Endodermal cell (in vitro differentiated cells): ENCODE data around the gene RTN1. TPM values are rescaled to one million over a fixed set of nuclear protein-coding genes. Genes with fewer than 3 reads are reported as not detected.

ENCODE experiments used
- DNase-seq: peaks from one replicate; pipeline ENCODE4 v3.0.0-alpha.2; 2017
- H3K27ac ChIP-seq: 2 replicates; pipeline ENCODE4 v1.5.1; 2013; ENCODE audit warnings: mild to moderate bottlenecking, low read depth, low read length, moderate library complexity
- H3K27me3 ChIP-seq: 2 replicates; pipeline ENCODE4 v1.6.1; 2013; ENCODE audit warnings: mild to moderate bottlenecking, low read length, moderate library complexity; ENCODE audit not compliant: insufficient read depth, control insufficient read depth, poor library complexity, severe bottlenecking
- H3K36me3 ChIP-seq: 2 replicates; pipeline ENCODE4 v1.7.0; 2013; ENCODE audit warnings: mild to moderate bottlenecking, low read length, moderate library complexity; ENCODE audit not compliant: control insufficient read depth, insufficient read depth
- H3K4me1 ChIP-seq: one replicate; pipeline ENCODE4 v1.7.0; 2013; ENCODE audit warnings: low read length; ENCODE audit not compliant: control insufficient read depth, insufficient read depth
- H3K4me3 ChIP-seq: 2 replicates; pipeline ENCODE4 v1.5.1; 2013; ENCODE audit warnings: mild to moderate bottlenecking, low read length, moderate library complexity
- H3K9ac ChIP-seq: 2 replicates; pipeline ENCODE4 v1.6.1; 2013; ENCODE audit warnings: mild to moderate bottlenecking, low read length, moderate library complexity; ENCODE audit not compliant: poor library complexity, severe bottlenecking; ENCODE audit errors: extremely low read depth
- H3K9me3 ChIP-seq: 2 replicates; pipeline ENCODE4 v1.6.1; 2013; ENCODE audit warnings: mild to moderate bottlenecking, low read length, moderate library complexity; ENCODE audit not compliant: control insufficient read depth
- H3K27ac Mint-ChIP-seq: 2 replicates; pipeline ENCODE4 v1.8.0; 2020; ENCODE audit warnings: mixed read lengths
- H3K27me3 Mint-ChIP-seq: 2 replicates; pipeline ENCODE4 v1.8.0; 2021; ENCODE audit warnings: mild to moderate bottlenecking, mixed read lengths; ENCODE audit not compliant: insufficient read depth
- H3K36me3 Mint-ChIP-seq: 2 replicates; pipeline ENCODE4 v1.8.0; 2020; ENCODE audit warnings: low read depth, mixed read lengths
- H3K4me1 Mint-ChIP-seq: 2 replicates; pipeline ENCODE4 v1.8.0; 2020; ENCODE audit warnings: mixed read lengths
- H3K4me3 Mint-ChIP-seq: 2 replicates; pipeline ENCODE4 v1.8.0; 2020; ENCODE audit warnings: mild to moderate bottlenecking, moderate library complexity, mixed read lengths
- H3K9me3 Mint-ChIP-seq: 2 replicates; pipeline ENCODE4 v1.8.0; 2020; ENCODE audit warnings: mild to moderate bottlenecking, mixed read lengths
- CTCF ChIP-seq: fragments of 200-600 bp; sonication (generic); conservative IDR thresholded peaks from 2 replicates; pipeline ENCODE4 v1.5.0; 2021; ENCODE audit warnings: antibody characterized with exemption, mild to moderate bottlenecking
- WGBS, 2 experiments: methylation state at CpG; one replicate each; pipeline versions ENCODE4 v1.1.5 to v1.1.7; 2013; ENCODE audit warnings: missing lambda C conversion rate in 2 of 2, mixed read lengths in 1 of 2; ENCODE audit not compliant: insufficient coverage in 1 of 2, insufficient read length in 1 of 2; 5-methylcytosine and 5-hydroxymethylcytosine counted together
- total RNA-seq, 2 donors: library from RNA; stranded (reverse); fragmentation: NEBNext Ultra II Directional in 1 of 2; extraction: Animal tissue kit (Norgen Biotek cat#: 25700) in 1 of 2; gene quantifications; 2 replicates in 1 of 2; 3 replicates in 1 of 2; pipeline ENCODE4 v1.2.1, GENCODE V29; 2021

RTN1 gene
- total RNA-seq, 2 donors from 2014 or later: 5.5 to 5.9 TPM

GRCh38 chr14:59690426-59690825 lies 180.2 kb downstream of the RTN1 start:
- Mint-ChIP-seq H3K27ac (no peak overlapping the region), H3K9me3 (peaks cover 13% of the 10 kb centered on the region), H3K4me3 (no peak overlapping the region), H3K36me3 (no peaks in the 10 kb centered on the region), H3K27me3 (peaks cover 4% of the 10 kb centered on the region), H3K4me1 (no peaks in the 10 kb centered on the region)
- TF ChIP-seq CTCF: no peak
- no peak overlapping the region for H3K4me3 ChIP-seq
- no peaks in the 10 kb centered on the region for H3K36me3 ChIP-seq
- H3K9me3 ChIP-seq: no peaks in the 10 kb centered on the region
- H3K4me1 ChIP-seq: no peaks in the 10 kb centered on the region
- WGBS, 2 experiments: 0% methylated on average over 1 of the region's 1 CpG; no CpG with 5 or more reads in 1 of the 2 experiments
- no peak for DNase-seq
- no peak overlapping the region for H3K9ac ChIP-seq
- no peak overlapping the region for H3K27ac ChIP-seq
- H3K27me3 ChIP-seq: peaks cover 9% of the 10 kb centered on the region

- H3K27me3 ChIP-seq: no peaks in the 10 kb centered on the region
- no peaks in the 10 kb centered on the region for H3K4me1 ChIP-seq
- Mint-ChIP-seq H3K27me3 (peaks cover 2% of the 10 kb centered on the region), H3K27ac (no peak overlapping the region), H3K4me1 (peaks cover 3% of the 10 kb centered on the region), H3K36me3 (no peaks in the 10 kb centered on the region), H3K4me3 (no peak overlapping the region), H3K9me3 (peaks cover 13% of the 10 kb centered on the region)
- peak; percentile 85 for TF ChIP-seq CTCF
- H3K36me3 ChIP-seq: no peaks in the 10 kb centered on the region
- H3K9ac ChIP-seq: no peak overlapping the region
- no peak overlapping the region for H3K27ac ChIP-seq
- H3K9me3 ChIP-seq: no peaks in the 10 kb centered on the region
- H3K4me3 ChIP-seq: no peak overlapping the region
- WGBS, 2 experiments: 83 to 96% methylated on average over 4 to 8 of the region's 8 CpGs
- DNase-seq: peak; percentile 91
Measured at GRCh38 chr14:59688224-59689170, 182.1 kb downstream of the RTN1 start.

- H3K27me3 Mint-ChIP-seq: peaks cover 2% of the 10 kb centered on the region
- Histone ChIP-seq H3K9ac (no peak overlapping the region), H3K4me3 (no peak overlapping the region), H3K27ac (no peak overlapping the region), H3K4me1 (no peaks in the 10 kb centered on the region), H3K9me3 (no peaks in the 10 kb centered on the region), H3K27me3 (no peaks in the 10 kb centered on the region), H3K36me3 (no peaks in the 10 kb centered on the region)
- H3K4me3 Mint-ChIP-seq: no peak overlapping the region
- no peak for DNase-seq
- H3K9me3 Mint-ChIP-seq: peaks cover 13% of the 10 kb centered on the region
- H3K27ac Mint-ChIP-seq: no peak overlapping the region
- no peak for TF ChIP-seq CTCF
- peaks cover 5% of the 10 kb centered on the region for H3K4me1 Mint-ChIP-seq
- no peaks in the 10 kb centered on the region for H3K36me3 Mint-ChIP-seq
Measured at GRCh38 chr14:59687663-59688062, 182.9 kb downstream of the RTN1 start.
